ENCODE results near the gene SMIM33. TPM values are rescaled to one million over a fixed set of nuclear protein-coding genes. Genes with fewer than 3 reads are reported as not detected.
A peak's percentile ranks its signal among the peaks of the same experiment; 100 is the strongest.

The SMIM33 gene
- total RNA-seq: not detected
- long read RNA-seq, partial matches to known transcripts: 0 of 1 reads
- long read RNA-seq, other reads (novel, unspliced or antisense): 1 of 1 reads

DNA sequence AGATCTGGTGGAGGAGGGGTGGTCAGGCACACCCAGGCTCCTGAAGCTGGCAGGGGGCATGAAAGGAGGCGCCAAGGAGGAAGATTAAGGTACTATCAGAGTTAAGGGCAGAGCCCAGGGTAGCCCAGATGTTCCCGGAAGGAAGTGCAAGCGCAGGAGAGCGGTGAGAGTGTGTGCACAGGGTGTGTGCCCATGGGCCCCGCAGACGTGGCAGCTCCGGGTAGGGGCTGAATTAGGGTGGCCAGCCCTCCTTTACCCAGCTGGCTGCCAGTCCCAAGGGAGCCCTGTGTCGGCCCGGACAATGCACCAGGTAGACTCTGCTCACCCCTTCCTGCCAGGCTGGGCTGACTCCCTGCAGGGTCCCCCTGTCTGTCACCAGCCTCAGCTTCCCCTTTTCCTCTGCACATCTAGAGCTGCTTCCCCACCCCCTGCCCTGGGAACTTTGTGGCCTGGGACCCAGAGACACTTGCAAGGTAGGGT, at the start of gene SMIM33:
Gene SMIM33, plus strand, starts transcription at position 184 of the 480 bp plus-strand sequence. Its CDS starts 118 bp downstream, at position 302.
- peak within 1 kb of the TSS; percentile 58 for H3K27ac ChIP-seq
- TF ChIP-seq, protein P1, sequence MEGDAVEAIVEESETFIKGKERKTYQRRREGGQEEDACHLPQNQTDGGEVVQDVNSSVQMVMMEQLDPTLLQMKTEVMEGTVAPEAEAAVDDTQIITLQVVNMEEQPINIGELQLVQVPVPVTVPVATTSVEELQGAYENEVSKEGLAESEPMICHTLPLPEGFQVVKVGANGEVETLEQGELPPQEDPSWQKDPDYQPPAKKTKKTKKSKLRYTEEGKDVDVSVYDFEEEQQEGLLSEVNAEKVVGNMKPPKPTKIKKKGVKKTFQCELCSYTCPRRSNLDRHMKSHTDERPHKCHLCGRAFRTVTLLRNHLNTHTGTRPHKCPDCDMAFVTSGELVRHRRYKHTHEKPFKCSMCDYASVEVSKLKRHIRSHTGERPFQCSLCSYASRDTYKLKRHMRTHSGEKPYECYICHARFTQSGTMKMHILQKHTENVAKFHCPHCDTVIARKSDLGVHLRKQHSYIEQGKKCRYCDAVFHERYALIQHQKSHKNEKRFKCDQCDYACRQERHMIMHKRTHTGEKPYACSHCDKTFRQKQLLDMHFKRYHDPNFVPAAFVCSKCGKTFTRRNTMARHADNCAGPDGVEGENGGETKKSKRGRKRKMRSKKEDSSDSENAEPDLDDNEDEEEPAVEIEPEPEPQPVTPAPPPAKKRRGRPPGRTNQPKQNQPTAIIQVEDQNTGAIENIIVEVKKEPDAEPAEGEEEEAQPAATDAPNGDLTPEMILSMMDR (IDR thresholded peaks at IDR 0.05): no peak
- H3K27me3 ChIP-seq (ENCODE audit: low read depth): no peaks in the 10 kb centered on the region
- no peak for DNase-seq
- ATAC-seq: peak; percentile 19 to 37
- H3K36me3 ChIP-seq: peaks cover 13% of the 10 kb centered on the region
- H3K9me3 ChIP-seq: no peaks in the 10 kb centered on the region
- intact Hi-C loops (cut with DNase I): no loop called here
- H3K4me1 ChIP-seq: peaks cover 50% of the 10 kb centered on the region
- H3K4me3 ChIP-seq: peak within 1 kb of the TSS; percentile 25

DNA sequence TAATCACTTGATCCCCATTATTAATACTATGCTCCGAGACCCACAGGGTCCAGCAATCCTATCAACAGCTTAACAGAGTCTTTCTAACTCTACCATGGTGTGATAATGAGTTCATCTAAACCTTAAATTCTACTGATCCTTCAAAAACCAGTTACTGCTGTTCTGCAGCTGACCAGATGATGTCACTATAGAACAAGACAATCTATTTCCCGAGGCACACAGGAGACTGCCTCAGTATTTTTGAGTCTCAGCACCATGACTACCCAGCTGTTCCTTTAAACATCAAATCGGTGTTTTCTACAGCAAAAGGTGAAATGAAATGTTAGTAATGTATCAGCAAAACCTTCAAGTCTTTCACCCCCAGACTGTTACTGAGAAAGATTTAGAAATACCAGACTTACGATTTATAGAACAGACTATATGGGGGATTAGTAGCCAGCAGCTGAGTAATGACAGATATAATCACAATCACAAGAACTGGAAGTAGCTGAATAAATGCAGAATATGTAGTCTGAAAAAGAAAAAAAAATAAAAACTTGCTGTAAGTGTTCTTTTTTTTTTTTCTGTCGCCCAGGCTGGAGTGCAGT, 48.4 kb upstream of the SMIM33 start:
- ATAC-seq (peak; percentile 86 to 87), DNase-seq (no peak)
- intact Hi-C loops (cut with DNase I): loop anchor here (10.0 kb wide), 1 partner anchor 92 kb away; no protein-coding TSS in a partner anchor
- Histone ChIP-seq H3K27me3 (ENCODE audit: low read depth) (no peaks in the 10 kb centered on the region), H3K36me3 (peaks cover 57% of the 10 kb centered on the region), H3K27ac (no peak overlapping the region), H3K4me3 (no peak overlapping the region), H3K9me3 (no peaks in the 10 kb centered on the region), H3K4me1 (peaks cover 20% of the 10 kb centered on the region)
- TF ChIP-seq, protein P1 (IDR thresholded peaks at IDR 0.05): peak; percentile 86

DNA sequence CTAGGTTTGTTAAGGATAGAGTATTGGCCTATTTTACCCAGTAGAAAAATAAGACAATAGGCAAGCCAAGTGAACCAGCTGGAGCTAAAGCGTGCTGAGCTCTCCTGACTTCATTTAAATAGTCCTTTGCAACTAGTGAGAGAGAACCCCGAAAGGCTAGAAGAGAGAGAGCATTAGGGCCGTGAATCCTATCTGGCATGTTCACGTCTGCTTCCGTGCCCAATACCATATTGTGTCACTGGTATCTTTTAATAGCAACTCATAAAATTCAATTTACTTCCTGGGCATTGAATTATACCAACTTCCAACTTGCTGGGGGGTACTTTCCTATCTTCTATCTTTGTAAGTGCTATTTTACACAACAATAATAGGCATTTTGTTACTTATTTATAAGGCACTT, 45.3 kb upstream of the SMIM33 start:
- no peaks in the 10 kb centered on the region for H3K9me3 ChIP-seq
- ATAC-seq (no peak), DNase-seq (no peak)
- H3K27me3 ChIP-seq (ENCODE audit: low read depth): no peaks in the 10 kb centered on the region
- intact Hi-C loops (cut with DNase I): loop anchor here (10.0 kb wide), 1 partner anchor 89 kb away; no protein-coding TSS in a partner anchor
- no peaks in the 10 kb centered on the region for H3K4me1 ChIP-seq
- H3K4me3 ChIP-seq: no peak overlapping the region
- TF ChIP-seq, protein P1 (IDR thresholded peaks at IDR 0.05): no peak
- H3K36me3 ChIP-seq: peaks cover 68% of the 10 kb centered on the region
- H3K27ac ChIP-seq: no peak overlapping the region

DNA sequence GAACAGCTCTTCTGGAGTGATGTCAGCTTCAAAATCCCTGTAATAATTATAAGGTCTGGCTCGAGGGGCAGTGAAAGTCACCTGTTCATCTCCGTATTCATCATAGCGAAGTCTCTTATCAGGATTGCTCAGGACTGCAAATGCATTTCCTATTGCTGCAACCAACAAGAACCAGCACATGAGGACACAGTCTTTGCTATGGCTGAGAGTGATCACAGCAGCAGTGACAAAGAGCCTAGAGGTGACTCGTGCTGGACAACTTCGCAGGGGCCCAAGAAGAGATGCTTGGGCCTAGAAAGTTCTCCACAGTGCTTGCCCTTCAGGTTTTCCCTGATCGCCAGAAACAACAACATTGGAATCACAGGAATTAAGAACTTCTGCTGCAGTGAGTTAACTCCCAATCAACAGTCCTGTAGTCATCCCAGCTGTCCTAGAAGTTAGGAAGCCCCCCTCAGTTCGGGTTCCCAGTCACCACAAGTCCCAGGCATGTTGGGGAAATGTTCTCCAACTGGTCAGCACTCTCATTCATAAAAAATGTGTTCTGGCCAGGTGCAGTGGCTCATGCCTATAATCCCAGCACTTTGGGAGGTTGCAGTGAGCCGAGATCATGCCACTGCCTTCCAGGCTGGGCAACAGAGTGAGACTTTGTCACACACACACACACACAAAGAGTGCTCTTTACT, 44.5 kb upstream of the SMIM33 start:
- intact Hi-C loops (cut with DNase I): loop anchor here (10.0 kb wide), 1 partner anchor 88 kb away; no protein-coding TSS in a partner anchor
- Histone ChIP-seq H3K27ac (no peak overlapping the region), H3K9me3 (no peaks in the 10 kb centered on the region), H3K4me1 (no peaks in the 10 kb centered on the region), H3K27me3 (ENCODE audit: low read depth) (no peaks in the 10 kb centered on the region), H3K36me3 (peaks cover 76% of the 10 kb centered on the region), H3K4me3 (no peak overlapping the region)
- no peak for DNase-seq
- ATAC-seq: no peak
- TF ChIP-seq, protein P1 (IDR thresholded peaks at IDR 0.05): no peak

DNA sequence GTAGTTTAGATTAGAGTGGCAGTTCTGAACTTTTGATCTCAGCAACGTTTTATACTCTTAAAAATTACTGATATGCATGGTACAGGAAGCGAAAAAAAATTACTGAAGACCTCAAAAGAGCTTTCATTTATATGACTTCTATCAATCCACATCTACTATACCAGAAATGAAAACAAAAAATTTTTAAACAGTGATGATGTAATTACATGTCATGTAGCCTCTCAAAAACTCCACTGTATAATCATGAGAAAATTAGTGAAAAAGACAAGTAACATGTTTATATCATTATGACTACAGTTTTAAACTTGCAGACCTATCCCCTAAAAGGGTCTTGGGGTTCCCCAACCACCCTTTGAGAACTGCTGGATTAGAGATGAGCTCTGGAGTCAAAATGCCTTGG, 40.8 kb upstream of the SMIM33 start:
- DNase-seq (no peak), ATAC-seq (no peak)
- peaks cover 54% of the 10 kb centered on the region for H3K36me3 ChIP-seq
- no peaks in the 10 kb centered on the region for H3K4me1 ChIP-seq
- no peaks in the 10 kb centered on the region for H3K9me3 ChIP-seq
- intact Hi-C loops (cut with DNase I): no loop called here
- no peaks in the 10 kb centered on the region for H3K27me3 ChIP-seq (ENCODE audit: low read depth)
- no peak overlapping the region for H3K4me3 ChIP-seq
- TF ChIP-seq, protein P1 (IDR thresholded peaks at IDR 0.05): no peak
- H3K27ac ChIP-seq: no peak overlapping the region
